OCI-LY1 (cell line): ENCODE measurements around the gene SIGLEC8.
A peak's percentile ranks its signal among the peaks of the same experiment; 100 is the strongest.

Experiments
- H2AFZ ChIP-seq: fragments of 200-600 bp; sonication (generic), shearing (Covaris generic); 2 replicates; pipeline ENCODE4 v1.6.0; 2014; ENCODE audit warnings: antibody characterized with exemption, mild to moderate bottlenecking, low read length
- H3F3A ChIP-seq: fragments of 200-600 bp; sonication (generic), shearing (Covaris generic); 2 replicates; pipeline ENCODE4 v1.6.0; 2014; ENCODE audit warnings: mild to moderate bottlenecking, antibody characterized with exemption, low read length, moderate library complexity; ENCODE audit not compliant: insufficient read depth
- H3K27ac ChIP-seq: fragments of 200-600 bp; sonication (generic); 2 replicates; pipeline ENCODE4 v1.5.1; 2014; ENCODE audit warnings: low read length, mixed run types, mild to moderate bottlenecking, low read depth; ENCODE audit not compliant: poor library complexity, severe bottlenecking
- H3K27me3 ChIP-seq: fragments of 200-600 bp; sonication (generic); 2 replicates; pipeline ENCODE4 v1.6.0; 2014; ENCODE audit warnings: antibody characterized with exemption, mild to moderate bottlenecking, low read length, moderate library complexity; ENCODE audit not compliant: insufficient read depth
- H3K36me3 ChIP-seq: fragments of 200-600 bp; sonication (generic); 2 replicates; pipeline ENCODE4 v1.6.1; 2014; ENCODE audit warnings: mild to moderate bottlenecking, antibody characterized with exemption, low read length, moderate library complexity, mixed read lengths; ENCODE audit not compliant: insufficient read depth
- H3K4me1 ChIP-seq: fragments of 200-600 bp; sonication (generic); 2 replicates; pipeline ENCODE4 v1.5.1; 2014; ENCODE audit warnings: mild to moderate bottlenecking, low read length, moderate library complexity; ENCODE audit not compliant: insufficient read depth, severe bottlenecking
- H3K4me2 ChIP-seq: fragments of 200-600 bp; sonication (generic), shearing (Covaris generic); 2 replicates; pipeline ENCODE4 v1.6.1; 2014; ENCODE audit warnings: low read length
- H3K4me3 ChIP-seq: fragments of 200-600 bp; sonication (generic); 2 replicates; pipeline ENCODE4 v1.5.1; 2014; ENCODE audit warnings: low read length, low read depth, mild to moderate bottlenecking, mixed read lengths; ENCODE audit not compliant: poor library complexity, severe bottlenecking
- H3K79me2 ChIP-seq: fragments of 200-600 bp; shearing (Covaris generic); 2 replicates; pipeline ENCODE4 v1.6.1; 2016; ENCODE audit warnings: mixed run types, low read length, mixed read lengths; ENCODE audit not compliant: insufficient read depth
- H3K9ac ChIP-seq: fragments of 200-600 bp; sonication (generic), shearing (Covaris generic); 2 replicates; pipeline ENCODE4 v1.6.1; 2014; ENCODE audit warnings: mild to moderate bottlenecking, low read length, mixed read lengths
- H3K9me2 ChIP-seq: fragments of 200-600 bp; sonication (generic), shearing (Covaris generic); 2 replicates; pipeline ENCODE4 v1.6.1; 2014; ENCODE audit warnings: low read depth, mild to moderate bottlenecking, low read length, mixed read lengths
- H3K9me3 ChIP-seq: fragments of 200-600 bp; shearing (Covaris generic); 2 replicates; pipeline ENCODE4 v1.6.1; 2014; ENCODE audit warnings: low read length, mixed read lengths
- H4K20me1 ChIP-seq: fragments of 200-600 bp; sonication (generic), shearing (Covaris generic); 2 replicates; pipeline ENCODE4 v1.6.0; 2016; ENCODE audit warnings: mild to moderate bottlenecking, low read length; ENCODE audit not compliant: insufficient read depth
- CTCF ChIP-seq: fragments of 200-600 bp; sonication (generic), shearing (Covaris generic); IDR thresholded peaks from 2 replicates; pipeline ENCODE4 v1.5.1; 2017; ENCODE audit warnings: mild to moderate bottlenecking, antibody characterized with exemption, low read length, moderate library complexity, mixed read lengths
- EZH2 ChIP-seq: fragments of 200-600 bp; sonication (generic), shearing (Covaris generic); IDR thresholded peaks from 2 replicates; pipeline ENCODE4 v1.8.0; 2017; ENCODE audit warnings: borderline replicate concordance, mixed run types, mild to moderate bottlenecking, antibody characterized with exemption, low read length, moderate library complexity, mixed read lengths

SIGLEC8 gene

DNA sequence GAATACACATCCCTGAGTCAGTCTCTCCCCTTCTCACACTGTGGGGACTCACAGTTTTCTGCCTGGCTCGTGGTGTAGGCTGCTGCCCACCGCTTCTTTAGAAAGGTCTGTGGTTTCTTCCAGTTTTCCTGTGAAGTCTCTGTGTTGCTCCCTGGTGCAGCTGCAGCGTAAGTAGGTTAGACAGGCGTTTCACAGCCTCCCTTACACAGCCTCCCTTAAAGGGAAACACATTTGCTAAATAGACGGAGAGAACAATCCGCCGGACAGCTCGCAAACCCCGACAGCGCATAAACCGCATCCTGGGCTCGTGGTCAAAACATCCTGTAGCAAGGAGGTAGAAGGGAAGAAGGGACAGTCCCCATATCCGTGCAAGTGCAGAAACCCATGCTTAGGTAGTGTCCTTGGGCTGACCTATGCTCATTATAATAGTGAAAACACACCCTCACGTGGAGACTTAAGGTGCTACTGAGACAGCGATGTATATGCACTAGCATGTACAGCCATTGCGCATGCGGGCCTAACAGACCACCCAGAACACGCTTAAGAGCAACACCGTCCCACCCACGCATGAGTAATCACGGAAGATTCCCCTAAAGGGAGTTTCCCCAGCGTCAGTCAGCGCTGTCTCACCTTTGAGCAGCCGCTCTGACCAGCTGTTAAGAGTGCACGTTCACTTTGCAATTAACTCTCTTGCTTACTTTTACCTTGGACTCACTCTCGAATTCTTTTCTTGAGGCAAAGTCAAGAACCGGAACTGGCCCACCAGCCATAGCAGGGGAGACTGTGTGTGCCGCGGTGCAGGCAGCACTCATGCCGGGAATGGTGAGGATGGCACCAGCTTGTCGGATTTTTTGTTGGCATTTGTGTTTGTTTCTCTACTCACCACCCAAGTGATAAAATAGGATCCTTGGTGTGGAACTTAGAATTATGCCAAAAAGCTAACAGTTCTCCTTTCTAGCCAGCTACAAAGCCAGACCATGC is 16.6 kb downstream of the SIGLEC8 start:
- peaks cover 2% of the 10 kb centered on the region; the same call in 1 of the 2 replicates for H3K27me3 ChIP-seq
- H4K20me1 ChIP-seq = no peaks in the 10 kb centered on the region
- peak overlapping the region; percentile 58 for H3K4me2 ChIP-seq
- H3K79me2 ChIP-seq = no peaks in the 10 kb centered on the region
- peak overlapping the region; percentile 44 for H3K4me3 ChIP-seq
- H3K9me3 ChIP-seq = no peaks in the 10 kb centered on the region
- H3K9me2 ChIP-seq = no peaks in the 10 kb centered on the region
- peak overlapping the region; percentile 16; the same call in 1 of the 2 replicates for H3K9ac ChIP-seq
- peaks cover 18% of the 10 kb centered on the region for H3K4me1 ChIP-seq
- TF ChIP-seq CTCF = no peak; the same call in 1 of the 2 replicates
- no peak for TF ChIP-seq EZH2
- H3K27ac ChIP-seq = no peak overlapping the region
- H3K36me3 ChIP-seq = no peaks in the 10 kb centered on the region
- no peaks in the 10 kb centered on the region for H3F3A ChIP-seq
- no peak overlapping the region for H2AFZ ChIP-seq

- Histone ChIP-seq H3K27ac (no peak overlapping the region), H3K9ac (no peak overlapping the region), H3K79me2 (no peaks in the 10 kb centered on the region), H2AFZ (no peak overlapping the region), H3K9me2 (no peaks in the 10 kb centered on the region), H3K4me2 (peak overlapping the region; percentile 58; the same call in 1 of the 2 replicates), H3K4me3 (peak overlapping the region; percentile 44), H3K36me3 (no peaks in the 10 kb centered on the region), H4K20me1 (no peaks in the 10 kb centered on the region), H3K27me3 (peaks cover 2% of the 10 kb centered on the region; the same call in 1 of the 2 replicates), H3K9me3 (no peaks in the 10 kb centered on the region), H3F3A (no peaks in the 10 kb centered on the region), H3K4me1 (peaks cover 18% of the 10 kb centered on the region)
- TF ChIP-seq EZH2 = no peak
- no peak for TF ChIP-seq CTCF
These were observed 17.3 kb downstream of the SIGLEC8 start for GRCh38 chr19:51440846-51441409.

DNA sequence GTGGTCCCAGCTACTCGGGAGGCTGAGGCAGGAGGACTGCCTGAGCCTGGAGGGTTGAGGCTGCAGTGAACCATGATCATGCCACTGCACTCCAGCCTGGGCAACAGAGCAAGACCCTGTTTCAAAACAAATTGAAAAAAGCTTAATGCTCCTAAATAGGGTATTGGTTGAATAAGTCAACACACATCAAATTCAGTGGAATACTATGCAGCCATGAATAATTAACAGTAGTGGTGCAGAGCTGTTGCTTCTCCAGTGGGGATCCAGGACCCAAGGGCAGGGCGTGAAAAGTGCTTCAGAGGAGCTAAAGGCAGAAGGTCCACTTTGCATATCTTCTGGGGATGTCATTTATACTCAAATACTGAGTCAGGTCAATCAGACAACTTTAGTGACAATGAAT is 18.2 kb downstream of the SIGLEC8 start:
- Histone ChIP-seq H3K27me3 (peaks cover 2% of the 10 kb centered on the region; the same call in 1 of the 2 replicates), H2AFZ (no peak overlapping the region)
- TF ChIP-seq EZH2 (no peak), CTCF (no peak)

More for the DNA sequence above, 18.2 kb downstream of the SIGLEC8 start:
- Histone ChIP-seq H4K20me1 (no peaks in the 10 kb centered on the region), H3K9ac (no peak overlapping the region), H3K9me3 (no peaks in the 10 kb centered on the region), H3F3A (no peaks in the 10 kb centered on the region), H3K4me2 (no peak overlapping the region), H3K36me3 (no peaks in the 10 kb centered on the region), H3K79me2 (no peaks in the 10 kb centered on the region), H3K9me2 (no peaks in the 10 kb centered on the region), H3K4me1 (peaks cover 18% of the 10 kb centered on the region), H3K4me3 (no peak overlapping the region), H3K27ac (no peak overlapping the region)
